Fibroblast of skin of left biceps (primary cell): ENCODE data around the gene GBX2.
"Not testable (repeated sequence)": the region's sequence is repeated elsewhere in the genome, so short reads cannot be mapped to it uniquely, and the experiment has no call there.

Experiments
- DNase-seq, 2 experiments: peaks; one replicate each; pipeline ENCODE4 v3.0.0-alpha.2; 2013; ENCODE audit warnings: low read depth in 2 of 2

GBX2 gene

DNA sequence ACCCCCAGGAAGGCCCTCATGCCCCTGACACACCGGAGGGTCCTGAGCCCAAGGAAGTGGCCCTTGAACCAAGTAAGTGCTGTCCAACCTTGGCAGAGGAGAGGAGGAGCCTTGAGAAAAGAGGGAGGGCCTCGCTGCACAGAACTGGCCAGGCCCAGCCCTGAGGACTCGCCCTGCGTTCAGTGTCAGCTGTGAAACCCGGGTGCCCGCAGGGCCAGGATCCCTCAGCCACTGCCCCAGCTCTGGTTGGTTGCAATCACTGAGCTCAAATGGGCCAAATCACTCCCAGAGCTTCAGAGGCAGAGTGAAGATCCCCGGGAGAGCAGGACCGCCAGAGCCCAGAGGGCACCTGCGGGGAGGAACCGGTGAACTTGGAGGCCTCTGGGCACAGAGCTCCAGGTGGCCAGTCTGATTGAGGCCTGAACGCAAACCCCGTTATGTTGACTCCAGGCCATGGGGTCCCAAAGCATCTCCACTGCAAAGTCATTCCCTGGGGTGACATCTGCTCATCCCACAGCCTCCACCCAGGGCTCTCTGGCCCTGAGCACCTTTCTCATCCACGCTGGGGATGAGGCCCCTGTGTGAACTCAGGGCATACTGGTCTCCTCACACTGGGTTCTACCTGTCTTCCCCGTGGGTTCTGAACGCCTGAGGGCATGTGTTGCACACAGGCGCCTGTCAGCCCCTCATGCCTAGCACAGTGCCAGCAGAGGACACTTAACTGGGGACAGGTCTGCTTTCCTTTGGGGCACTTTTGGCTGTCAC is 11.9 kb downstream of the GBX2 start:
- DNase-seq = no peak

DNA sequence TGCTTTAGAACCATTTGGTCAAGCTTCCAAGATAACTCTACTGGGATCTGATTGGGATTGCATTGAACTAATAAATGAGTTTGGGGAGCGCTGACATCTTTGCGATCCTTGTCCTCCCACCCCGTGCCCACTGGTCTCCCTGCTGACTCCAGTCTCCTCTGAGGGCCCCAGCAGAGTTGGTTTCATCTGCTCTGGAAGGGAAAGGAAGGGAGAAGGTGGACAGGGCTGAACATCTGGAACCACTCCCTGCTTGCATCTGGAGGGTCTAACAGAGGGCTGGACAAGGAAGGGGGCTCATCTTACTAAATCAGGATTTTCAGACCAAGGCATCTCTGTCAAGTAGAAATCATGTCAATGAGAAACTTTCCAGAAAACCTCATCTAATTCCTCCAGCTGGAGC is 12.8 kb downstream of the GBX2 start:
- DNase-seq = no peak

- no peak for DNase-seq
Observed at GRCh38 chr2:236146436-236146835, 21.8 kb downstream of the GBX2 start.

GRCh38 chr2:236143811-236144210 is 24.4 kb downstream of the GBX2 start:
- no peak for DNase-seq

- not testable (repeated sequence) for DNase-seq
Observed at GRCh38 chr2:236141616-236142015, 26.6 kb downstream of the GBX2 start.

- no peak for DNase-seq
Observed at GRCh38 chr2:236137066-236137465, 31.1 kb downstream of the GBX2 start.

DNA sequence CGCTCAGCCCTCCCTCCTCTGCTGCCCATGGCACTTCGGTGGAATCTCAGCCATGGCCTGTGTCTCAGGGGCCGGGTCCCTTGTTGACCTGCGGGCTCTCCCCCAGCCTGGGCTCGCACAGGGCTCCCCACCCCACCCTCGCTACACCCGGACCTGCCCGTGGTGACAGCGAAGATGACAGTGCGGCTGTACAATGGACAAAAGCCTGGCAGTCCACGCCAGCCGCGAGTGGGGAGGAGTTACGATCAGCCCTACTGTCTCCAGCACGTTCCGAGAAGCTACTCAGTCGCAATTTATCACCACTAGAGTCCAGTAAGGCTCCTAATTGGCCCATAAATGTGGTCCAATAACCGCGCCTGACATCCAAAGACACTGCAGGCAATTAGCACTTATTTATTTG is 31.6 kb downstream of the GBX2 start:
- no peak for DNase-seq

- DNase-seq = no peak
Observed at GRCh38 chr2:236133410-236134012, 34.7 kb downstream of the GBX2 start.

DNA sequence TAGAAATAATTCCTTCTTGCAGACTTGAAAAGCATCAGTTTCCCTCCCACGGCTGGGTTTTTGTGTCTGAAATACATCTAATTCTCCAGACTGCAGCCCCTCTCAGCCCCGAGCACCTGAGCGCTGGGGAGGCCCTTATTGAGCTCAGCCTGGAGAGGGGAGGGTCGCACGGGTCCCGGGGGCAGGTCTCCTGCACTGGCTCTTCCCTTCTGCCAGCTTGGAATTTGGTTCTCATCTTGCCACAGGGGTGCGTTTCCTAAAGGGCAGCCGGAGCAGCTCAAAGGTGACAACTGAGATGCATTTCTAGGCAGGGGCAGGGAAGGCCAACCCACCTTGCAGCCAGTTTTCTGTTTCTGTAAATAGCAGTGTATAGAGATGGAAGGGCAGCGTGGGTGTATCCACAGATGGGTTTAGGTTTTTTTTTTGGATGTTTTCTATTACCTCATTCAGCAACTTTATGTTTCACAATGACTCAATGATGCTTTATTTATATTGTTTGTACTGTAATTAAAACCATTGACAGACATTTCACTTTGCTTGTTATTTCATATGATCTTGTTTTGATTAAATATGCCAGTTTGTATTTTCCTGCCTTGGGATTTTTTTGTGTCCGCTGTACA is 37.0 kb downstream of the GBX2 start:
- no peak for DNase-seq

DNA sequence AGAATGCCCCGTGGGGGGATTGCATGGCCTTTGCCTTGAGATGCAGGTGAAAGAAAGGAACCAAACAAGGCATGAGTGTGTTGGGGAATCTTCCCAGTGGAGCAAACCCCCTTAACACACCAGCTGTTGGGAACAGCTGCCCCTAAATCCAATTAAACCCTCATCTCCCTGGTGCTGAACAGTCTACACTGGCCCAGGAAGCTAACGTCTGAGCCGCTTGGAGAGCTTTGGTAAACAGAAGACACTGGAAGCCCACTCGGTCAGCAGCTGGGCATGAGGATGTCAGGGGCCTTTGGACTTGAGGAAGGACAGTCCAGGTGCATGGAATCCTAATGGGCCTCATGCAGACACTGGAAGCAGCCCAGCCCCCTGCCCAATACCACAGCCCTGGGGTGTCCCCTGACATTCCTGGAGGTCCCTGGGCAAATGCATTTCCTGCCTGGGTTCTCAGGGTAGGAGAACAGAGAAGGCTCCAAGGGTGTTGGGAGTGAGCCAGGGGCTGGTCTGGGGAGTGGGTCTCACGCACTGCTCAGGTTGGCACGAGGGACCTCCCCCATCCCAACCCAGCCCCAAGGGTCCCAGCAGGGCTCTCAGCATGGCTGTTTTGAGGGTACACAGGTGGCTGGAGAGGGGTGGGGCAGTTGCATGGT is 37.7 kb downstream of the GBX2 start:
- no peak for DNase-seq

DNA sequence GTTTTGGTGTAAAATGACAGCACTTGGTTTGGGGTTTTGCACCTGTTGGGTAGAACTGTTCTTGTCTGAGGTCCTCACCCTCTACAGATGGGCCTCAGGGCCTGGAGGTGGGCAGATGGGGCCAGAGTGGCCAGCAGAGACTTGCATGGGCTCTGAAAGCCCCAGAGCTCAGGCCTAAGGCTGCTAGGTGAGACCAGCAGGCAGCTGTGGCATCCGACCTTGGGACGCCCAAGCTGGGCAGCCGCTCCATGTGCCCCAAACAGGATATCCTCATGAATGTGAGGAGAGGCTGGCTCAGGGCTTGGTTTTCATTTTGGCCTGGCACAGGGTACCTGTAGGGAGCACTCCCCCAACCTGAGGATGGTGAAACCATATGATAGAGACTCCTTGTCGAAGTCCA is 38.3 kb downstream of the GBX2 start:
- no peak for DNase-seq

GRCh38 chr2:236128321-236128720 is 39.9 kb downstream of the GBX2 start:
- DNase-seq = no peak

GRCh38 chr2:236127010-236127409 is 41.2 kb downstream of the GBX2 start:
- DNase-seq = no peak

- DNase-seq = no peak
Observed at GRCh38 chr2:236125541-236125940, 42.6 kb downstream of the GBX2 start.

DNA sequence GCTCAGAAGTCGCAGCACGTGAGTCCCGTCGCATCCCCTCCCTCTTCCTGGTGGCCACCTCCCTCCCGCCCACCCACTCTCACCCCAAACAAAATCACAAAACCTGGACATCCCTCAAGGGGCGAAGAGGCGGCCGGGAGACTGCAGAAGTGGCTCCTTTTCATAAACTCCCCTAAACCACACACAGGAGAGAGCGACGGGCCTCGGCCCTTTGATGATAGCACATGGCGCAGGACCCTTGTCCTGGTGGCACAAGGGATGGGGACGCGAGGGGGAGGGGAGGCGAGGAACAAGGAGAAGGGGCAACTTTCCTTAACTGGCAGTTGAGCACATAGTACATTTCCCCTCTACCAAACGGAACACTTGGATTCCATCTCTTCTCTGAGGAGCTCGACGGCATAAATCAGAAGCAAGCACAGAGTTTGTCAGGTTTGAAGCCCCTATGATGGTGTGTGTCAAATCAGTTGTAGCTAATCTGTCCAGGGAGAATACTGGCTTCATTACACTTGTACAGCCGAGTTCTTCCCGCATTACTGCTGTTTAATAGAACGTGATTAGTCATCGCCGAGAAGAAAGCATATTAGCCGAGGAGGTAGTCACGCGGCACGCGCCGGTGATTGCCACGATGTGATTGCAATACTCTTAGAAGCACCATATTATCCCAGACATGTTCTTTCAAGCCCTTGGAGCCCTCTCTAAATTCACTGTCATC is 43.8 kb downstream of the GBX2 start:
- no peak for DNase-seq

GRCh38 chr2:236123716-236124115 is 44.5 kb downstream of the GBX2 start:
- no peak for DNase-seq

DNA sequence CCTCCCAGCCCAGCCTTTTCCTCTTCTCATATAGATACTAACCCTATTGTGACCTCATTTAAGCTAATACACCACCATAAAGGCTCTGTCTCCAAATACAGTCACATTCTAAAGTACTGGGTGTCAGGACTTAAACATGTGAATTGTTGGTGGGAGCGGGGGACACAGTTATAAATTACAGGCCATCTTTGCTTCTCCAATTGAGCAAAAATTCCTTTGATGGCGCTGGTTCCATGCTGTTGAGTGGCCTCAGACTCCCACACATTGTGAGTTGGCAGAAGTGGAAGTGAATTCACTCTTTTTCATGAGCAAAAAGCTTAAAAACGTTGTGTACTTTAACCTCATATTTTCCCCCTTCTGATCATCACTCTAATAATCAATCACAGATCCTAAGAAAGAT is 46.0 kb downstream of the GBX2 start:
- DNase-seq = no peak

DNA sequence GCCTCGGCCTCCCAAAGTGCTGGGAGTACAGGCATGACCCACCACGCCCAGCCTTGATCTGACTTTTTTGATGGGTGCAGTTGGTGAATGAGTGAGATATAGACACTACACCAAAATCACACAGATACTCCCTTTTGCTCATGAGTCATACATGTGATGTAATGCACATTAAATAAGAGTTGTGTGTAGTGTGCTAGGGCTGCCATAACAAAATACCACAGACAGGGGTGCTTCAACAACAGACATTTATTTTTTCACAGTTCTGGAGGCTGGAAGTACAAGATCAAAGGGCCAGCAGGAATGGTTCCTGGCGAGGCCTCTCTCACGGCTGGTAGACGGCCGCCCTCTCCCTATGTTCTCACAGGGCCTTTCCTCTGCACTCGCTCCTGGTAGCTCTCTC is 46.6 kb downstream of the GBX2 start:
- DNase-seq = no peak

GRCh38 chr2:236120829-236121228 is 47.4 kb downstream of the GBX2 start:
- no peak for DNase-seq

- no peak for DNase-seq
Observed at GRCh38 chr2:236120141-236120601, 48.0 kb downstream of the GBX2 start.

DNA sequence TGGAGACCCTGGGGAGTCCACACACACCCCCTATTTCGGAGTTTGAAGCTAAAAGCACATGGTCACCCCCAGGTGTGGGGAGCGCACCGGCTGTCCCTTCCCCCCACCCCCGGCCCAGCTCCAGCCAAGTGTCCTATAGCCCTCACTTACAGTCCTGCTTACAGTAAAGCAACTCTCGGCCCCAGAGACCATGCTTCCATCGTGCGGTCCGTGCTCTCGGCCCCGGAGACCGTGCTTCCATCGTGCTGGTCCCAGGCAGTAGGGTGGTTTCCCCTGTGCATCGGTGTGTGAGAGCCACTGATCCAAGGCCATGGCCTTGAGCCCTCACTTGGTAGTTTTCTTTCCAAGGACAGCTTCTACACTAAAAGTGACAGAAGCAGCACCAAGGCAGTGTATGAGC is 48.7 kb downstream of the GBX2 start:
- DNase-seq = no peak

GRCh38 chr2:236119003-236119402 is 49.2 kb downstream of the GBX2 start:
- no peak for DNase-seq
